GM21723 (cell line): Measurements from ENCODE around the gene B4GALT3.
A peak's percentile ranks its signal among the peaks of the same experiment; 100 is the strongest.

ENCODE experiments used
- ATAC-seq: cut with Tn5 transposase; IDR thresholded peaks from one replicate; pipeline ENCODE4 v1.9.1; 2021; ENCODE audit warnings: mild to moderate bottlenecking, moderate library complexity; ENCODE audit not compliant: unreplicated experiment

The B4GALT3 gene

DNA sequence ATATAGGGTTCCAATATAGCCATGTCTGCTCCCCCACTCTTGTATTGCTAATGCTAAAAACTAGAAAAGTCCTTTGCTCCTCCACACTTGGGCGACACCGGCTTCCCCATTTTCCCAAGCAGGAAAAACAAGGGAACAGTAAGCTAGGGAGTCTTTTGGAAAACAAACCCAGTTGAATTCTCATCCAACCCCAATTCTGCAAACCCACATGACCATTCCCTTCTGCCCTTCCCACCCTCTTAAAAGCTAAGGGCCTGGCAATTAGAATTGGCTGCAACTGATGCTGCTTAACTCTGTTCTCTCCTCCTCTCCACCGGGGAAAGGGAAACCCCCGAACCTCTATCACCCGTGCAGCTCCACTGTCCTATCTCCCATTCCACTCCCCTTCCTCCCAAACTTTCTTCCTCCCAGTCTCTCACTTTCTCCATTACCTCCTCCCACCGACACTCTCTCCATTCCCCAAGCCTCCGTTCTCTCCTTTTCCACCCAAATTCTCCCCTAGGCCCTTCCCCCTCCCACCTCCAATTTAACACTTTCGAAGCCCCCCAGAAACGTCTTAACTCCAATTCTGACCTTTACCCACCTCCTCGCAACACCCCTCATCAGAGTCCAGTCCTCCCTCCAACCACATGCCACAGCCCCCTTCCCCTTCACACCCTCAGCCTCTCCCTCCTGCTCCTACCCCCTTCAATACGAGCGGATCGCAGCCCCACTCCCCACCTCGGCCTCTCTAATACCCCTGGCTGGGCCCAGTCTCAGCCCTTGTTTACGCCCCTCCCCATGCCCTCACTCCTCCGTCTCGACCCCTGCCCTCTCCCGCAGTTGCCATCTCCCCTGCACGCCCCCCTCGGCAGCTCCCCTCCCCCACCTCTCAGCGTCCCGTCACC is 45.5 kb downstream of the B4GALT3 start:
- ATAC-seq, result peak; percentile 2

DNA sequence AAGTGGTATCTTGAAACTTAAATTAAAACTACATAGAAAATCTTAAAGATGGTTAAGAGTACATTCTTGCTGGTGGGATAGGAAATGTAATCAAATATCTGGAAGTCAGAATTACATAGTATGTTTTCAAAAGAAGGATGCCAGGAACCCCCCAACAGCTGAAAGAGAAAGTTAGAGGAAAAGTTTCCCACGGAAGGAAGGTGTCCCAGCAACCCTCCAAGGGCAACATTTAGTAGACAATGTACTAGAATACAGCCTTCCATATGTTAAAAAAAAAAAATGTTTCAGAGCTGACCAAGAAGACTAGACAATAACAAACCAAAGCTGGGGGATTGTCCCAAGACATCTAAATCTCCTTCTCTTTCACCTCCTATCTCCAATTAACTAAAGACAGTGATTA is 47.0 kb downstream of the B4GALT3 start:
- no peak for ATAC-seq

DNA sequence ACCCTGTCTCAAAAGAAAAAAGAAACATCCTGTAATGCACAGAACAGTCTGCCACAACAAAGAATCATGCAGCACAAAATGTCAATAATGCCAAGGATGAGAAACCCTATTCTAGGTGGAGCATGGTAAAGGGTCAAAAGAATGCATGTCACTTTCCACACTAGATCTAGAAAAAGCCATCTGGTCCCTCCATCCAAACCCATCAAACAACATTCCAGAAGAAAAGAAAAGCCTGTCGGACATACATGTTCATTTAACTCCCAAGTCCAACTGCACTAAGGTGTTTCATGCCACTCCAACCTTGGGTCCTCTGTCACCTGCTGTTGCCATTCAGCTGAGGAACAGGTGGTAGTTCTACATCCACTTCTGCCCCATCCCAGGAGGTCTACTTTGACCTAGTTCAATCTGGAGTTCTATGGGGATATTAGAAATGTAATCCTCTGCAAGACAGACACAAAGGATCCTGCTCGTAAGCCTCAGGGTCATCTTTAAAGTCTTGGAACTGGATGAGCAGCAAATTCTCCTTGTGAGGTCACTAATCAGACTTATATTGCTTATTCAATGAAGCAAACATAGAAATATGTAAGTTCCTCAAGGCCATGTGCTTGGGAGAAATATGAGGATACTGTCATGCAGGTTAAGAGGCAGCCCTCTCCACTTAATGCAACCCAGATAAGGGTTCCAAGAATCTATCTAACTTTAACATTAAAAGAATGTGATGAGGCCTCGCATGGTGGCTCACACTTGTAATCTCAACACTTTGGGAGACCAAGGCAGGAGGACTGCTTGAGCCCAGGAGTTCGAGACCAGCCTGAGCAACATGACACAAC is 48.5 kb downstream of the B4GALT3 start:
- ATAC-seq, result no peak

DNA sequence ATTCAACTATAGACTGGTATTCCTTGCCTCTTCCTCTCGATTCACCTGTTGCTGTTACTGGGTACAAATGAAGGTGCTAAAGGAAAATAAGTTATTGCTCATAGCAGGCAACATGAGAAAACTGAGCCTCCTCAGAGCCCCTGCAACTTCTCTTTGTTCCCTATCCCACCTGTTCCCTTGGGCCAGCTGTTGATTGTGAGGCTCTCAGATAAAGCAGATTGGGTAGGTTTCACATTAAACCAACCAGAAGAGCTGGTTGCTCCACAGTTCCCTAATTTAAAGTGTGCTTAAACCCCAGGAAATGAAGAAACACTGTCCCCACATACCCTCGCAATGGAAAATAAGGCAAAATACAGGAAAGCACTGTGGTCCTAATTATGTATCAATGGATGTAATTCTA is 49.7 kb downstream of the B4GALT3 start:
- no peak for ATAC-seq

DNA sequence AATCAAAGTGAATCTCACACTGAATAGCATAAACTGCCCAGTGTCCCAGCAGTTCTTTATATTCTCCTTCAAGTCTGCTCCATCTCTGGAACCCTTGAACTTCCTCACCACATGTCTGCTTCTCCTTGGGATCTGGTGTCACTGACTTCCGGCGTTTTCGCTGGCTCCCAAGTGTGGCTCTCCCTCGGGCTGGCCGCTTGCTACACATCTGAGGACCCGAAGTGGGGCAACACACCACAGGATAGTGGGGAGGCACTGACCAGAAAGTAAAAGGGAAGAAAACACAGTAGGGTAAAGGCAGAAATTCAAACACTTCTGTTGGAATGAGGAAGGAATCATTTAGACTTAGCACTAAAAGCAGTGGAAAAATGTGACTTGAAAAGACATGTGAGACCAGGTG is 54.3 kb downstream of the B4GALT3 start:
- no peak for ATAC-seq

DNA sequence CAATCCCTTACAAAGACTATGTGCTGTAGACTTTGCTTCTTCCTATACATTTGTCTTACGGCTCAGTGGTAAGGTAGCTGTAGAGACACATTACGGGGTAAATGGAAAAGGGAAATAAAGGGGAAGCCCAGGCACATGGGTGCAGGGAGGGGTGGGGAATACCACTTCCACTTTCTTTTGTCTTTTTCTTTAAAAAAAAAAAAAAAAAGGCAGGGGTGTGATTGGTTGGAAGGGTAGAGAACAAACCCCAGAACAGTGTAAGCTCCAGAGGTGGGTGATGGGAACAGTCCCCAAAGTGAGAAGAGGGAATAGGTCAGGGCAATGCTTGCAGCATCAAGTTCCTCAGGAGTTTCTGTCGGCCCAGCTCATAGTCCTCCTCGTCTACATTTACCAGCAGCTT is 55.5 kb downstream of the B4GALT3 start:
- ATAC-seq, result no peak
